NCI-H748 (cell line): ENCODE measurements around the gene DPY19L2.
"Not testable (repeated sequence)": the region's sequence is repeated elsewhere in the genome, so short reads cannot be mapped to it uniquely, and the experiment has no call there.

Experiments used
- DNase-seq: peaks from one replicate; lab custom pipeline; 2025; ENCODE audit not compliant: unreplicated experiment; lab: John Stamatoyannopoulos, UW

Gene DPY19L2

DNA sequence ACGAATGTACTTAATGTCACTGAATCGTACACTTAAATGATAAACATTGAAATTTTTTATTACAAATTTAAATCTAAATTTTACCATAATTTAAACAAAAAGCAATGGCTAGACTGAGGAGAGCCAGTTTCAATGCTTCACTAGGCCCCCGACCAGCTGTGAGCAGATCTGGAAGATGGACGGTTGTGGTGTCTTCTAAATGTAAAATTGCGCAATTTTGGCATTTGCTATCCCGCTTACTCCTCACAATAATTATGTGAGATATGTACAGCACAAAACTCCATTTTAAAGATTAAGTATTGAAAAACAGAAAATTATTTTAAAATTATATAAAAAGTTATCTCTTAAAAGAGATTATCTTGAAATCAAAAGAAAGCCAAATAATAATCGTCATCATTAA, 5.3 kb downstream of the DPY19L2 start:
- not testable (repeated sequence) for DNase-seq

DNA sequence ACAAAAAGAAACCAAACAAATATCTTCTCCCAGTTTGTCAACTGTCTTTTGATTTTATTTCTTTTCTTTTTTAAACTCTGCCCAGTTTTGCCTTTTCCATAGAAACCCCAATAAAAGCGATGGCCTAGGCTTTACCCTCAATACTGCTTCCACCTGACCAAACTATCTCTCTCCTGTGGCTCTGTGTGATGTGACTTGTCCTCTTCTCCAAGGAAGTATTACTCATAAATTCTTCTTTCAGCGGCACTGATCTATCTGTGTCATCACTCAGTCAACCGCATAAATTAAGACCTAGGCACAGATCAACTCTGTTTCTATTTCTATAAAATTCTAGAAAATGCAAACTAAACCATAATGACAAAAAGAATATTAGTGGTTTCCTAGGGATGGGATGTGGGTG, 9.8 kb downstream of the DPY19L2 start:
- DNase-seq = not testable (repeated sequence)

DNA sequence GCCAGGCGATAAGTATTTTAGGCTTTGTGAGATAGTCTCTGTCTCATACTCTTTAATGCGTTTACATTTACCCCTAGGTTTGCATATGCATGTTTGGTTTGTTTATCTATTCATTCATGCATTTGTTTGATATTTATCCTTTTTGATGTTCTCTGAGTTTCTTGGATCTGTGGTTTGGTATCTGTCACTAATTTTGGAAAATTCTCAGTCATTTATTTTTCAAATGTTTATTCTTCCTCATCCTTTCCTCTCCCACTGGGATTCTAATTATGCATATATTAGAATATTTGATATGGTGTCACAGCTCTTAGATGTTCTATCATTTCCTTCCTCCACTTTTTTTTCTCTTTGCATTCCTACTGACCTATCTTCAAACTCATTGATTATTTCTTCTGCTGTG, 11.9 kb downstream of the DPY19L2 start:
- DNase-seq = not testable (repeated sequence)

DNA sequence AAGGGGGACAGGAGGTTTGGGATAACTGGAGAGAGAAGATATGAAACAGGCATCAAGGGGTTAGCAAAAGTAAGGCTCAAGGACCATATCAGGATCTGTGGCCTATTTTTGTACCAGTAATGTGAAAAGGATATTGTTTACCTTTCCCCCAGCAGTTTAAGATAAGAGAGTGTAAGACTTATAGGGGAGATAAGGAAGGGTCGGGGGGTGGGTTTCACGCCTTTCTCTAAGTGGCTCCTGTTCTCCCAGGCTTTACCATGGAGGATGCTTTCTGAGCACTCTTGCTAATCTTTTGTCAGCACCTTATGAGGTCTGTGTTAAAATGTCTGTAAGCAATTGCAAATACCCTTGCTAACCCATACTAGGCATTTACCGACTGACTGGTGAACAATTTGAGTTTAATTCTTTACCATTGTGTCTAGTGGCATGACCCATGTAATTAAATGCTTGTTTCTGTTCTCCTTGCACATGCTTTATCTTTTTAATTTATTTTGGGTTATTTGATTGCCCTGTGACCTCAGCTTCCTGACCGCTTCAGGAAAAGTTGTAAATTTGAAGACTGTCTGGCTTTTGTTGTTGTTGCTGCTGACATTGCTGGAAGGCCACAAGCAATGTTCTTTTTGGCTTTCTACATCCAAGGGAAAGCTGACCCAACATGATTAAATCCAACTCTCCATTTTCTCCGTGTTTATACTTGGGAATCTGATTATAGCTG, 12.6 kb downstream of the DPY19L2 start:
- DNase-seq = not testable (repeated sequence)

GRCh38 chr12:63654481-63654880, 13.8 kb downstream of the DPY19L2 start:
- not testable (repeated sequence) for DNase-seq

GRCh38 chr12:63649517-63649916, 18.8 kb downstream of the DPY19L2 start:
- DNase-seq = not testable (repeated sequence)

DNA sequence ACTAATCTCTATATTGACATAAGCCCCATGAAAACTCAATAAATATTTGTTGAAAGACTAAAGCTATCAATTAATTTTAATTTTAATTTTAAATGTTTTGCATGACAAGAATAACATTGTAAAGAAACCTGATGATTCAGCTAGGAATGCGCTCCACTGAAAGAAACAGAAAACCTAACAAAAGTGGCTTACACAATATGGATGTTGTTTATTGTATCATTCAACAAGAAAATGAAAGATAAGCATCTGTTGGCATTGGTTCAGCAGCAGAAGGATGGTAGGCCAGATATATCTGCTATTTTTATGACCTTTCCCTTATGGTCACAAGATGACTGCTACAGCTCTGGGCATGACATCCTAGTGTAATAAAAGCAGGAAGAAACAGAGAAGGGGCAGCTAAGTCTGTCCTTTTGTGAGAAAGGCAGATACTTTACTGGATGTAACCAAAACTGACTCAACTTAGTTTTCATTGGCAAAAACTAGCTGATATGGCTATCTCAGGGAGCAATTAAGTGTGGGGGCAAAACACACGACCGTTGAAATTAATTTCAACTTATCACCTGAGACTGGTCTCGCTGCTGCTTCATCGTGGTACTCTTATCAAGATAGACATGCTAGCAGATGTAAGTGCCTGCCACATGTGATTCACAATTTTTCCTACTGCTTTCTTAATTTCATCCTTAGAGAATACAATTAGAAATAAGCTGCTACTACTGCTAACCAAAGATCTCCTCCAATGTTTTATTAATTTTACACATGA, 24.7 kb downstream of the DPY19L2 start:
- not testable (repeated sequence) for DNase-seq

GRCh38 chr12:63624258-63624657, 44.0 kb downstream of the DPY19L2 start:
- DNase-seq = not testable (repeated sequence)

GRCh38 chr12:63615544-63615943, 52.7 kb downstream of the DPY19L2 start:
- not testable (repeated sequence) for DNase-seq

- DNase-seq = not testable (repeated sequence)
Observed at GRCh38 chr12:63611285-63611684, 57.0 kb downstream of the DPY19L2 start.

DNA sequence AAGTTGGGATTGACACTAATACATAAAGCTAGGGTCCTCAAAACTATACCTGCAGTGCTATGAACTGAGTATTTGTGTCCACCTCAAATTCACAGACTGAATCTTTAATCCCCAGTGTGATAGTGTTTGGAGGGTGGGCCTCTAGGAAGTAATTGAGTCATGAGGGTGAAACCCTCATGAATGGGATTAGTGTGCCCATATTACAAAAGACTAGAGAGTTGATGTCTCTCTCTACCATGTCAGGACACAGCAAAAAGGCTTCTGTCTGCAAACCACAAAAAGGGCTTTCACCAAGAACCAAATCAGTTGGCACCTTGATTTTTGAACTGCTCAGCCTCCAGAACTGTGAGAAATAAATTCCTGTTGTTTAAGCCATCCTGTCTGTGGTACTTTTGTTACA, 59.0 kb downstream of the DPY19L2 start:
- DNase-seq = not testable (repeated sequence)

DNA sequence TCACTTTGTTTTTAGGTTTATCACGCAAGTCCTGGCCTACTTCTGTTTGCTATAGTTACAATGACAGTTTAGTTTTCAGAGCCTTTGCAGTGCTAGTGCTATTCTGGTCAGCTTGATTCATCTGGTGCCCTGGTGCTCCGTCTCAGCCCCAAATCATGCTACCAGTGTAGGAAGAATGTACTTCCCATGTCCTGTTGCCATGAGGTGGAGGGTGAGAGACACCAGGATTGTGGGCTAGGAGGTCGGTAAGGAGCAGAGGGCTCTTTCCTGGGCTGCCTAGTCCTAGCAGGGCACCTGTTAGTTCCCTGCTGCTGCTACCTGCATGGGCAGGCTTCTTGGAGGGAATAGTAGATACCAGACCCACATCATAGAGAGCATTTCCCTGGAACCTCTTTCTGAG, 63.3 kb downstream of the DPY19L2 start:
- DNase-seq = not testable (repeated sequence)

- not testable (repeated sequence) for DNase-seq
Observed at GRCh38 chr12:63594828-63595227, 73.5 kb downstream of the DPY19L2 start.

DNA sequence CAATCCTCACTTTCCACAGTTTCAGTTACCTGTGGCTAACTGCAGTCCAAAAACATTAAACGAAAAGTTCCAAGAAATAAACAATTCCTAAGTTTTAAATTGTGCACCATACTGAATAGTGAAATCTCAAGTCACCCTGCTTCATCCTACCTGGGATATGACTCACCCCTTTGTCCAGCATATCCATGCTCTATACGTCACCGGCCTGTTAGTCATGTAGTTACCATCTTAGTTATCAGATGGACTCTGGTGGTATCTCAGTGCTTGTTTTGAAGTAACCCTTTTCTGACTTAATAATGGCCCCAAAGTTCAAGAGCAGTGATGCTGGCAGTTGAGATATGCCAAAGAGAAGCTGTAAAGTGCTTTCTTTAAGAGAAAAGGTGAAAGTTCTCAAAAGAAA, 83.9 kb downstream of the DPY19L2 start:
- not testable (repeated sequence) for DNase-seq

DNA sequence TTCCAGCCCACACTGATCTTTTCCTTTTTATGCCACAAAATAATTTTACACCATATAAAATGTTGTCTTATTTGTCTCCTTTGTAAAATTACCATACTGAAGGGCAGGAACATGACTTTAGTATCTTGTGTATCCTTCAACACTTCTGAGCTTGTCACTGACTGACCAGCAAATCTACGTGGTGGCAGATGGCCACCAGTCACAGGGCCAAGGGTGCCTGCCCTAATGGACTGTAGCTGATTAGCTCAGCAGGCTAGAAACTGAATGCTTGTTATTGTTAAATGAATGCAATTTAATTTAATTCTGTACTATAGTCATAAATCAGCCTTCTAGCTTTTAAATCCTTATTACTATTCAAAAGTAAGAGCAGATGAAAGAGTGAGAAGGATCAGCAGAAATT, 85.0 kb downstream of the DPY19L2 start:
- not testable (repeated sequence) for DNase-seq

GRCh38 chr12:63577631-63578030, 90.7 kb downstream of the DPY19L2 start:
- DNase-seq = not testable (repeated sequence)

DNA sequence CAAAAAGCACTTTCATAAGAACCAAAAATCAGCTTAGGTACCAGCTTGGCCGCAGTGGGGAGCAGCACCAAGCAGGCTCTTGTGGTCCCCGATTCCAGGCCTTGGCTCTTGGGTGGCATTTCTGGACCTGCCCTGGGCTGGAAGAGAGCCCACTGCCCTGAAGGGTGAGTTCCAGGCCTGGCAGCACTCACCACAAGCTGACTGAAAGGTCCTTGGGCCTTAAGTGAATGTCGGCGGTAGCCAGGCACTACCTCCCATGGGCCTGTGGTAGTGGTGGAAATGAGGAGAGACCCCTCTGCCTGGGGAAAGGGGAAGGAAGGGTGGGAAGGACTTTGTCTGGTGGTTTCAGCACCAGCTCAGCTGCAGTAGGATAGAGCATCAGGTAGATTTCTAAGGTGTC, 96.3 kb downstream of the DPY19L2 start:
- not testable (repeated sequence) for DNase-seq

DNA sequence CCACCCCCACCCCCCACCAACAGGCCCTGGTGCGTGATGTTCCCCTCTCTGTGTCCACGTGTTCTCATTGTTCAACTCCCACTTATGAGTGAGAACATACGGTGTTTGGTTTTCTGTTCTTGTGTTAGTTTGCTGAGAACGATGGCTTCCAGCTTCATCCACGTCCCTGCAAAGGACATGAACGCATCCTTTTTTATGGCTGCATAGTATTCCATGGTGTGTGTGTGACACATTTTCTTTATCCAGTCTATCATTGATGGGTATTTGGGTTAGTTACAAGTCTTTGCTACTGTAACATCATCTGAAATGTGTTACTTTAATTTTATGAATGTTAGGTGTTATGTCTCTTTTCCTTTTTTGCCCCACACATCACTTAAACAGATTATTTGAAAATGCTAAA, 109.8 kb downstream of the DPY19L2 start:
- not testable (repeated sequence) for DNase-seq

DNA sequence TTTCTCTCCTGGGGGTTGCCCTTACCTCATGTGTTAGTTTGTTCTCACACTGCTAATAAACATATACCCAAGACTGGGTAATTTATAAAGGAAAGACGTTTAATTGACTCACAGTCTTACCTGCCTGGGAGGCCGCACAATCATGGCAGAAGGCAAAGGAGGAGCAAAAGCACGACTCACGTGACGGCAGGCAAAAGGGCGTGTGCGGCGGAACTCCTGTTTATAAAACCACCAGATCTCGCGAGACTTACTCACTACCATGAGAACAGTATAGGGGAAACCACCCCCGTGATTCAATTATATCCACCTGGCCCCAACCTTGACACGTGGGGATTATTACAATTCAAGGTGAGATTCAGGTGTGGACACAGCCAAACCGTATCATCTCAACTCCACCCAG, 116.9 kb downstream of the DPY19L2 start:
- DNase-seq = not testable (repeated sequence)

GRCh38 chr12:63549034-63549433, 119.3 kb downstream of the DPY19L2 start:
- not testable (repeated sequence) for DNase-seq

DNA sequence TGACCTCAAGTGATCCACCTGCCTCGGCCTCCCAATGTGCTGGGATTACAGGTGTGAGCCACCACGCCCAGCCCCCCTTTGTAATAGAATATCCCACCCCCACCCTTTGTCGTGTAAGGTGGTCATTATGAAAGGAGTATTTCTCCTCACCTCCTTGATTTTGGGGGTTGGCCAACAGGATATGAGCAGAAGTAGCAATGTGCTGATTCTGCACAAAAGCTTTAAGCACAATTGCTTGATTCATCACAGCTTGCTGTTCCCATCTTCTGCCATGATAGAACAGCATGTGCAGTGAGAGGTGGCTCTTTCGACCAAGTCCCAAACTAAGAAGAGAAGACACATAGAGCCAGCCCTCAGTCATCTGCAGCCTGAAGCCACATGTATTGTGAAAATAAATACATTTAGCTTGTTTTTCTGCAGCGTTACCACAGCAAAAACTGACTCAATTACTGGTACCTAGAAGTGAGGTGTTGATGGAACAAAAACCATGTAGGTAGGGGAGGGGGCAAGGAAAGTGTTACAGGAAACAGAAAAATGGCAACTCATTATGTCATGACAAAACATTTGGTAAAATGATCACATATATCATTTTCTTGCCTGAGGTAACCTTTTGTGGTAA, 122.9 kb downstream of the DPY19L2 start:
- DNase-seq = not testable (repeated sequence)

GRCh38 chr12:63538656-63539055, 129.6 kb downstream of the DPY19L2 start:
- not testable (repeated sequence) for DNase-seq
